HepG2 (cell line): ENCODE results near the gene CIROP. TPM values are rescaled to one million over a fixed set of nuclear protein-coding genes. Genes with fewer than 3 reads are reported as not detected.

Experiments
- CREBL2 ChIP-seq: sonication (generic); formaldehyde crosslinking; IDR thresholded peaks from 2 replicates; pipeline ENCODE4 v1.8.1; 2023; ENCODE audit warnings: missing genetic modification reagents, mild to moderate bottlenecking, borderline replicate concordance
- HCFC1 ChIP-seq: fragments of 150-350 bp; IDR thresholded peaks from 2 replicates; pipeline ENCODE4 v1.6.1; 2014; ENCODE audit warnings: low read depth, low read length
- IKZF1 ChIP-seq: fragments of 450-650 bp; IDR thresholded peaks from 2 replicates; pipeline ENCODE4 v1.7.1; 2016
- ISX ChIP-seq: sonication (generic); formaldehyde crosslinking; conservative IDR thresholded peaks from 2 replicates; pipeline ENCODE4 v1.5.0; 2020; ENCODE audit warnings: missing genetic modification reagents
- JARID2 ChIP-seq: sonication (generic); formaldehyde crosslinking; IDR thresholded peaks from 2 replicates; pipeline ENCODE4 v1.8.1; 2023; ENCODE audit warnings: missing genetic modification reagents, inconsistent platforms; ENCODE audit not compliant: insufficient replicate concordance
- KAT7 ChIP-seq: IDR thresholded peaks from 2 replicates; pipeline ENCODE4 v1.6.1; 2018; ENCODE audit warnings: borderline replicate concordance, missing compliant biosample characterization
- KDM4B ChIP-seq: sonication (generic); formaldehyde crosslinking; IDR thresholded peaks from 2 replicates; pipeline ENCODE4 v1.4.0; 2020; ENCODE audit warnings: missing genetic modification reagents
- MXD4 ChIP-seq: IDR thresholded peaks from 2 replicates; pipeline ENCODE4 v1.6.1; 2016; ENCODE audit warnings: mild to moderate bottlenecking, missing biosample characterization, missing genetic modification reagents
- NR0B2 ChIP-seq: sonication (generic); formaldehyde crosslinking; IDR thresholded peaks from 2 replicates; pipeline ENCODE4 v1.4.0; 2020; ENCODE audit warnings: mild to moderate bottlenecking, missing genetic modification reagents
- PRDM15 ChIP-seq: sonication (generic); formaldehyde crosslinking; IDR thresholded peaks from 2 replicates; pipeline ENCODE4 v1.4.0; 2020; ENCODE audit warnings: missing genetic modification reagents
- SCMH1 ChIP-seq: sonication (generic); formaldehyde crosslinking; IDR thresholded peaks from 2 replicates; pipeline ENCODE4 v1.9.0; 2021; ENCODE audit warnings: missing genetic modification reagents, mild to moderate bottlenecking, borderline replicate concordance
- TCF7 ChIP-seq: sonication (generic); IDR thresholded peaks from 2 replicates; pipeline ENCODE4 v1.6.1; 2016; ENCODE audit warnings: antibody characterized with exemption, low read depth
- ZFP36L2 ChIP-seq: sonication (generic); formaldehyde crosslinking; IDR thresholded peaks from 2 replicates; pipeline ENCODE4 v1.4.0; 2020; ENCODE audit warnings: missing genetic modification reagents
- ZNF234 ChIP-seq: sonication (generic); formaldehyde crosslinking; conservative IDR thresholded peaks from 2 replicates; pipeline ENCODE4 v1.5.1; 2020; ENCODE audit warnings: mild to moderate bottlenecking, missing genetic modification reagents
- polyA plus RNA-seq, 8 experiments: library from polyadenylated mRNA; depleted of rRNA in 3 of 8; stranded (reverse) in 7 of 8; unstranded in 1 of 8; fragments of >200 nt; fragmentation: Illumina TruSeq in 4 of 8; extraction: Trizol in 4 of 8; gene quantifications; 2 replicates each; pipeline versions ENCODE4 v1.2.1 to v1.2.3, GENCODE V29; 2011 to 2016; ENCODE audit warnings: low read depth in 4 of 8, missing spikeins in 1 of 8, mixed read lengths in 1 of 8; ENCODE audit not compliant: insufficient read depth in 1 of 8
- total RNA-seq, 5 experiments: library from RNA; depleted of rRNA; stranded (reverse); fragments of >200 nt; fragmentation: Illumina TruSeq; extraction: Trizol; gene quantifications; 2 replicates each; pipeline ENCODE4 v1.2.3, GENCODE V29; 2016; ENCODE audit warnings: low read depth in 1 of 5
- TF ChIP-seq, protein P1 (sequence below): sonication (generic); formaldehyde crosslinking; IDR thresholded peaks from 2 replicates; pipeline ENCODE4 v1.4.0; 2020; ENCODE audit warnings: mild to moderate bottlenecking, missing genetic modification reagents
- TF ChIP-seq, protein P2 (sequence below): IDR thresholded peaks from 2 replicates; pipeline ENCODE4 v1.6.1; 2016; ENCODE audit warnings: missing genetic modification reagents, missing compliant biosample characterization

CIROP gene
- total and polyA plus RNA-seq, 2 of the 13 experiments (the other 11 are each of a cell fraction or from before 2014, with no cell fraction given), result 0.07 TPM; not detected in 1

DNA sequence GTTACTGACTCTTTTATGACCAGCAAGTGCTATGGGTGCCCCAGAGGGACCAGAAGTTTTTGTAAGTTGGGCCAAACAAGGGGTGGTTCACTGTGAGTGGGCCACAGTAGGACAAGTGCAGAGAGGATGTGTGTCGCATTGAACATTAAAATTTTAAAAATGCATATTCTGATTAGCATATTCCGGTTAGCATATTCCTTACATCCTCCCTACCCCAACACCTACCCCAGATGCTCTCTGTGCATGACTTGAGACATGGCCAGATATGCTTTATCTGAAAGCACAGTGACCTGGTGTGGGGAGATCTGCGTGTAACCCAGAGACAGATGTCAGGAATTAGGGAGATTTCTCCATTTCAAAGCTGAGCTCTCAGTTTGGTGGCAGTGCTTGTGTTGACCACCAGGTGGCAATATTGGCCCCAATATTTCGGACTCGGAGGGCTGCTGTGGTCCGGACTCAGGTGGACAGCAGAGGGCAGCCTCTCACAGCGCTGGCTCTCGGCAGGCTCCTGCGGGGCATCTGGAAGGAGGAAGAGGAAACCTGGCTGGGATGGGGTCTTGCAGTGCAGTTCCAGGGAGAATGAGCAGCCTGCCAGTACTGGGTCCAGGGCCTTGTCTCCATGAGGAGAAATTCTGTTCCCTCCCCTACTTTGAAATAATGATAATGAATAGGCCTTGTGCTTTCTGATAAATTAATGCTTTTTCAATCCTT is 15.9 kb upstream of the CIROP start (continued):
- TF ChIP-seq NR0B2 (CRISPR knock-in tag) (peak; percentile 65; the same call in 1 of the 2 replicates), JARID2 (CRISPR knock-in tag) (peak; percentile 99), ZFP36L2 (0 out of 2 replicates have a peak, but pooled peaks have one; percentile 65), ISX (CRISPR knock-in tag) (no peak), SCMH1 (CRISPR knock-in tag) (no peak), TCF7 (peak; percentile 20; the same call in 1 of the 2 replicates), KAT7 (CRISPR knock-in tag) (peak; percentile 53; the same call in 1 of the 2 replicates), KDM4B (CRISPR knock-in tag) (peak; percentile 82; the same call in 1 of the 2 replicates), MXD4 (CRISPR knock-in tag) (peak; percentile 33; the same call in 1 of the 2 replicates), PRDM15 (CRISPR knock-in tag) (no peak), HCFC1 (peak; percentile 28; the same call in 1 of the 2 replicates), CREBL2 (CRISPR knock-in tag) (peak; percentile 26; the same call in 1 of the 2 replicates), IKZF1 (no peak), ZNF234 (CRISPR knock-in tag) (no peak)
- TF ChIP-seq, protein P1, sequence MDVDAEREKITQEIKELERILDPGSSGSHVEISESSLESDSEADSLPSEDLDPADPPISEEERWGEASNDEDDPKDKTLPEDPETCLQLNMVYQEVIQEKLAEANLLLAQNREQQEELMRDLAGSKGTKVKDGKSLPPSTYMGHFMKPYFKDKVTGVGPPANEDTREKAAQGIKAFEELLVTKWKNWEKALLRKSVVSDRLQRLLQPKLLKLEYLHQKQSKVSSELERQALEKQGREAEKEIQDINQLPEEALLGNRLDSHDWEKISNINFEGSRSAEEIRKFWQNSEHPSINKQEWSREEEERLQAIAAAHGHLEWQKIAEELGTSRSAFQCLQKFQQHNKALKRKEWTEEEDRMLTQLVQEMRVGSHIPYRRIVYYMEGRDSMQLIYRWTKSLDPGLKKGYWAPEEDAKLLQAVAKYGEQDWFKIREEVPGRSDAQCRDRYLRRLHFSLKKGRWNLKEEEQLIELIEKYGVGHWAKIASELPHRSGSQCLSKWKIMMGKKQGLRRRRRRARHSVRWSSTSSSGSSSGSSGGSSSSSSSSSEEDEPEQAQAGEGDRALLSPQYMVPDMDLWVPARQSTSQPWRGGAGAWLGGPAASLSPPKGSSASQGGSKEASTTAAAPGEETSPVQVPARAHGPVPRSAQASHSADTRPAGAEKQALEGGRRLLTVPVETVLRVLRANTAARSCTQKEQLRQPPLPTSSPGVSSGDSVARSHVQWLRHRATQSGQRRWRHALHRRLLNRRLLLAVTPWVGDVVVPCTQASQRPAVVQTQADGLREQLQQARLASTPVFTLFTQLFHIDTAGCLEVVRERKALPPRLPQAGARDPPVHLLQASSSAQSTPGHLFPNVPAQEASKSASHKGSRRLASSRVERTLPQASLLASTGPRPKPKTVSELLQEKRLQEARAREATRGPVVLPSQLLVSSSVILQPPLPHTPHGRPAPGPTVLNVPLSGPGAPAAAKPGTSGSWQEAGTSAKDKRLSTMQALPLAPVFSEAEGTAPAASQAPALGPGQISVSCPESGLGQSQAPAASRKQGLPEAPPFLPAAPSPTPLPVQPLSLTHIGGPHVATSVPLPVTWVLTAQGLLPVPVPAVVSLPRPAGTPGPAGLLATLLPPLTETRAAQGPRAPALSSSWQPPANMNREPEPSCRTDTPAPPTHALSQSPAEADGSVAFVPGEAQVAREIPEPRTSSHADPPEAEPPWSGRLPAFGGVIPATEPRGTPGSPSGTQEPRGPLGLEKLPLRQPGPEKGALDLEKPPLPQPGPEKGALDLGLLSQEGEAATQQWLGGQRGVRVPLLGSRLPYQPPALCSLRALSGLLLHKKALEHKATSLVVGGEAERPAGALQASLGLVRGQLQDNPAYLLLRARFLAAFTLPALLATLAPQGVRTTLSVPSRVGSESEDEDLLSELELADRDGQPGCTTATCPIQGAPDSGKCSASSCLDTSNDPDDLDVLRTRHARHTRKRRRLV, result no peak
- TF ChIP-seq, protein P2, sequence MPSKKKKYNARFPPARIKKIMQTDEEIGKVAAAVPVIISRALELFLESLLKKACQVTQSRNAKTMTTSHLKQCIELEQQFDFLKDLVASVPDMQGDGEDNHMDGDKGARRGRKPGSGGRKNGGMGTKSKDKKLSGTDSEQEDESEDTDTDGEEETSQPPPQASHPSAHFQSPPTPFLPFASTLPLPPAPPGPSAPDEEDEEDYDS, result peak; percentile 83
